HepG2 (cell line): ENCODE measurements around the gene LMX1B. TPM values are rescaled to one million over a fixed set of nuclear protein-coding genes. Genes with fewer than 3 reads are reported as not detected.

Experiments
- ATAC-seq: fragments of 200-7000 bp; cut with Tn5 transposase; 3 replicates; pipeline ENCODE4 v1.9.1; 2020; ENCODE audit warnings: mild to moderate bottlenecking, moderate library complexity
- BruUV-seq: library from RNA; stranded (reverse); fragments of 400-500 nt; replicated peaks from 2 replicates; lab custom pipeline; 2021; lab: Mats Ljungman, UMichigan
- CTCF ChIA-PET: fragments of 300-600 bp; formaldehyde crosslinking; extraction: SDS; loops from one replicate; lab custom pipeline; 2021; ENCODE audit warnings: low total read pairs, inconsistent platforms, low intra/inter-chr PET ratio; lab: Yijun Ruan, JAX
- POLR2A ChIA-PET: fragments of 350-600 bp; sonication (Branson Sonifier 250); formaldehyde crosslinking; loops from one replicate; lab custom pipeline; 2020; ENCODE audit warnings: antibody characterized with exemption, inconsistent platforms; lab: Yijun Ruan, JAX
- DNase-seq: peaks from one replicate; pipeline ENCODE4 v3.0.0-alpha.2; 2015; ENCODE audit warnings: low spot score
- FAIRE-seq: peaks from 3 replicates; lab custom pipeline; 2011; peaks lifted over from hg19 to GRCh38; lab: Jason Lieb, UNC
- H2AFZ ChIP-seq: one replicate; pipeline ENCODE4 v1.6.1; 2011; ENCODE audit warnings: low read length, inconsistent platforms
- H3K27ac ChIP-seq: fragments of 300-600 bp; 3 replicates; pipeline ENCODE4 v1.8.0; 2011; ENCODE audit warnings: mixed run types, mild to moderate bottlenecking, mixed read lengths, low read length, inconsistent platforms; ENCODE audit not compliant: insufficient read depth; ENCODE audit errors: extremely low read length
- H3K27me3 ChIP-seq, 2 experiments: fragments of 200-600 bp in 1 of 2; 2 replicates in 1 of 2; 3 replicates in 1 of 2; pipeline versions ENCODE4 v1.6.0 to v1.8.0; 2011; ENCODE audit warnings: low read length in 2 of 2, mild to moderate bottlenecking in 2 of 2, moderate library complexity in 2 of 2, inconsistent platforms in 1 of 2; ENCODE audit not compliant: insufficient read depth in 2 of 2, control insufficient read depth in 1 of 2
- H3K36me3 ChIP-seq, 2 experiments: fragments of 200-600 bp in 1 of 2; replicated peaks in 1 of 2; 2 replicates in 1 of 2; 3 replicates in 1 of 2; pipeline versions ENCODE4 v1.5.1 to v1.8.0; 2011; ENCODE audit warnings: low read length in 2 of 2, inconsistent platforms in 1 of 2; ENCODE audit not compliant: insufficient read depth in 2 of 2, control insufficient read depth in 1 of 2
- H3K4me1 ChIP-seq: 2 replicates; pipeline ENCODE4 v1.5.1; 2012; ENCODE audit warnings: low read length, inconsistent platforms; ENCODE audit not compliant: insufficient read depth
- H3K4me2 ChIP-seq: 2 replicates; pipeline ENCODE4 v1.6.0; 2011; ENCODE audit warnings: low read depth, low read length, inconsistent platforms
- H3K4me3 ChIP-seq, 3 experiments: fragments of 200-600 bp in 1 of 3; sonication (generic), shearing (Covaris generic) in 1 of 3; replicated peaks in 1 of 3; 2 replicates each; pipeline ENCODE4 v1.5.1; 2011 to 2016; ENCODE audit warnings: low read length in 3 of 3, inconsistent platforms in 2 of 3, low read depth in 2 of 3, mild to moderate bottlenecking in 2 of 3, control low read depth in 1 of 3, mixed read lengths in 1 of 3; ENCODE audit not compliant: insufficient read depth in 1 of 3
- H3K79me2 ChIP-seq: one replicate; pipeline ENCODE4 v1.6.1; 2011; ENCODE audit warnings: low read length, inconsistent platforms; ENCODE audit not compliant: insufficient read depth
- H3K9ac ChIP-seq: 2 replicates; pipeline ENCODE4 v1.6.0; 2011; ENCODE audit warnings: mild to moderate bottlenecking, low read depth, low read length, inconsistent platforms; ENCODE audit not compliant: insufficient read depth
- H3K9me3 ChIP-seq: 2 replicates; pipeline ENCODE4 v1.5.1; 2012; ENCODE audit warnings: mild to moderate bottlenecking, low read length
- H4K20me1 ChIP-seq: 2 replicates; pipeline ENCODE4 v1.6.0; 2011; ENCODE audit warnings: inconsistent platforms, mild to moderate bottlenecking, low read length, moderate library complexity; ENCODE audit not compliant: insufficient read depth
- EZH2 ChIP-seq: conservative IDR thresholded peaks from 2 replicates; pipeline ENCODE4 v1.6.1; 2012; ENCODE audit warnings: mild to moderate bottlenecking, low read depth, low read length, moderate library complexity
- RXRA ChIP-seq: sonication (generic); formaldehyde crosslinking; IDR thresholded peaks from 2 replicates; pipeline ENCODE4 v1.5.1; 2020; ENCODE audit warnings: missing genetic modification reagents
- TAF15 ChIP-seq: fragments of 200-400 bp; formaldehyde crosslinking; IDR thresholded peaks from one replicate; pipeline ENCODE4 v1.6.1; 2018; ENCODE audit warnings: mild to moderate bottlenecking, low read depth, low read length; ENCODE audit not compliant: poor library complexity, severe bottlenecking
- ZFP36L2 ChIP-seq: sonication (generic); formaldehyde crosslinking; IDR thresholded peaks from 2 replicates; pipeline ENCODE4 v1.4.0; 2020; ENCODE audit warnings: missing genetic modification reagents
- ZFX ChIP-seq: sonication (generic); formaldehyde crosslinking; IDR thresholded peaks from 2 replicates; pipeline ENCODE4 v1.4.0; 2020; ENCODE audit warnings: mild to moderate bottlenecking, low read depth, missing genetic modification reagents, moderate library complexity
- ZNF777 ChIP-seq: sonication (generic); formaldehyde crosslinking; IDR thresholded peaks from 2 replicates; pipeline ENCODE4 v1.4.0; 2020; ENCODE audit warnings: missing genetic modification reagents
- WGBS: methylation state at CpG from one replicate; pipeline ENCODE4 v1.1.6; 2017; ENCODE audit warnings: low lambda C conversion rate; 5-methylcytosine and 5-hydroxymethylcytosine counted together
- in situ Hi-C: cut with HindIII; loops from 2 replicates; pipeline ENCODE4 v1.10.0; 2017; ENCODE audit warnings: low pct_unique_long_range_greater_than_20kb; ENCODE audit not compliant: extremely low pct_ligation_motif_present
- intact Hi-C: fragments of 100-400 bp; cut with micrococcal nuclease; formaldehyde crosslinking; loops from one replicate; pipeline ENCODE4 v1.10.0; 2022; ENCODE audit not compliant: unreplicated experiment
- polyA plus RNA-seq, 8 experiments: library from polyadenylated mRNA; depleted of rRNA in 3 of 8; stranded (reverse) in 7 of 8; unstranded in 1 of 8; fragments of >200 nt; fragmentation: Illumina TruSeq in 4 of 8; extraction: Trizol in 4 of 8; gene quantifications; 2 replicates each; pipeline versions ENCODE4 v1.2.1 to v1.2.3, GENCODE V29; 2011 to 2016; ENCODE audit warnings: low read depth in 4 of 8, missing spikeins in 1 of 8, mixed read lengths in 1 of 8; ENCODE audit not compliant: insufficient read depth in 1 of 8
- total RNA-seq, 5 experiments: library from RNA; depleted of rRNA; stranded (reverse); fragments of >200 nt; fragmentation: Illumina TruSeq; extraction: Trizol; gene quantifications; 2 replicates each; pipeline ENCODE4 v1.2.3, GENCODE V29; 2016; ENCODE audit warnings: low read depth in 1 of 5
- TF ChIP-seq, protein P1 (sequence below): sonication (generic); formaldehyde crosslinking; IDR thresholded peaks from 2 replicates; pipeline ENCODE4 v1.4.0; 2020; ENCODE audit warnings: missing genetic modification reagents

Gene LMX1B
- total and polyA plus RNA-seq, 2 of the 13 experiments (the other 11 are each of a cell fraction or from before 2014, with no cell fraction given): not detected

DNA sequence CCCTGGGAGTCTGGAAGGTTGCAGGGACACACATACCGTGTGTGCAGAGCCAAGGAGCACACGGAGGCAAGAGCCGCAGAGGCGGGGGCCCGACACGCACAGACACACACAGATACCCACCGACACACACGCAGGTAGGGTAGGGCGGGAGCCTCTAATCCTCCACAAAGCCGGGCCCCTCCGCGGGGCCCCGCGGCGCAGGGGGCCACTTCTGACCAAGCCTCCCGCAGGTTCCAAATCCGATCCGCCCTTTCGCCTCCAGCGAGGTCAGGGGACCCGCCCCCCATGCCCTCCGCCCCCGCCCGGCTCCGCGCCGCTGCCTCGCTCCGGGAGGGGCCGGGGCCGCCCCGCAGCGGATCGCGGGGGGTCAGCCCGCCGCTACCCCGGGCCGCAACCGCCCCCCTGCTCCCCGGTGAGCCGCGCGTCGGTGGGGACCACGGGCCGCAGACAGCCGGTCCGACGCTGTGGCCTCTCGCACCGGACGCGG lies 1.4 kb upstream of the LMX1B start:
- Histone ChIP-seq H2AFZ (no peak overlapping the region), H3K4me2 (peak overlapping the region; percentile 51), H3K36me3 (no peaks in the 10 kb centered on the region), H3K79me2 (no peaks in the 10 kb centered on the region), H3K4me1 (peaks cover 51% of the 10 kb centered on the region), H3K27ac (no peak overlapping the region), H3K27me3 (peaks cover 39 to 89% of the 10 kb centered on the region in 2 experiments), H3K9ac (no peak overlapping the region), H3K9me3 (no peaks in the 10 kb centered on the region), H4K20me1 (peaks cover 5% of the 10 kb centered on the region; the same call in 1 of the 2 replicates), H3K4me3 (peak overlapping the region in 1 of 3 experiments; percentile 52; a peak in 2 of 6 replicates)
- ChIA-PET CTCF (no interaction called here), POLR2A (no interaction called here)
- BruUV-seq: no TSS peak
- FAIRE-seq (no peak), ATAC-seq (peak; percentile 12), DNase-seq (no peak)
- WGBS: no CpG with 5 or more reads among the region's 54 CpGs
- in situ Hi-C loops: loop anchor here (5.0 kb wide), 2 partner anchors 80 to 170 kb away; no protein-coding TSS in a partner anchor
- TF ChIP-seq TAF15: no peak
- TF ChIP-seq EZH2: peak; percentile 98; the same call in 1 of the 2 replicates
- no peak for TF ChIP-seq ZFP36L2 (CRISPR knock-in tag)
- intact Hi-C loops: loop anchor here (5.0 kb wide), 2 partner anchors 50 to 170 kb away; no protein-coding TSS in a partner anchor

GRCh38 chr9:126612813-126613641 lies 701 bp upstream of the LMX1B start:
- FAIRE-seq: no peak
- ChIA-PET POLR2A (no interaction called here), CTCF (no interaction called here)
- no TSS peak for BruUV-seq
- intact Hi-C loops (loop anchor here (5.0 kb wide), 2 partner anchors 49 to 169 kb away; no protein-coding TSS in a partner anchor), in situ Hi-C loops (loop anchor here (5.0 kb wide), 2 partner anchors 79 to 169 kb away; no protein-coding TSS in a partner anchor)
- Histone ChIP-seq H3K4me2 (peak overlapping the region; percentile 51), H3K4me3 (peak overlapping the region in 1 of 3 experiments; percentile 52; a peak in 4 of 6 replicates), H3K9ac (no peak overlapping the region), H3K9me3 (no peaks in the 10 kb centered on the region), H2AFZ (no peak overlapping the region), H3K27ac (no peak overlapping the region), H3K4me1 (peaks cover 51% of the 10 kb centered on the region), H3K79me2 (no peaks in the 10 kb centered on the region), H3K36me3 (no peaks in the 10 kb centered on the region), H3K27me3 (peaks cover 39 to 89% of the 10 kb centered on the region in 2 experiments), H4K20me1 (peaks cover 5% of the 10 kb centered on the region; the same call in 1 of the 2 replicates)
- ATAC-seq: no peak
- DNase-seq: no peak
- 10% methylated on average over 44 of the region's 68 CpGs for WGBS
- TF ChIP-seq, protein P1, sequence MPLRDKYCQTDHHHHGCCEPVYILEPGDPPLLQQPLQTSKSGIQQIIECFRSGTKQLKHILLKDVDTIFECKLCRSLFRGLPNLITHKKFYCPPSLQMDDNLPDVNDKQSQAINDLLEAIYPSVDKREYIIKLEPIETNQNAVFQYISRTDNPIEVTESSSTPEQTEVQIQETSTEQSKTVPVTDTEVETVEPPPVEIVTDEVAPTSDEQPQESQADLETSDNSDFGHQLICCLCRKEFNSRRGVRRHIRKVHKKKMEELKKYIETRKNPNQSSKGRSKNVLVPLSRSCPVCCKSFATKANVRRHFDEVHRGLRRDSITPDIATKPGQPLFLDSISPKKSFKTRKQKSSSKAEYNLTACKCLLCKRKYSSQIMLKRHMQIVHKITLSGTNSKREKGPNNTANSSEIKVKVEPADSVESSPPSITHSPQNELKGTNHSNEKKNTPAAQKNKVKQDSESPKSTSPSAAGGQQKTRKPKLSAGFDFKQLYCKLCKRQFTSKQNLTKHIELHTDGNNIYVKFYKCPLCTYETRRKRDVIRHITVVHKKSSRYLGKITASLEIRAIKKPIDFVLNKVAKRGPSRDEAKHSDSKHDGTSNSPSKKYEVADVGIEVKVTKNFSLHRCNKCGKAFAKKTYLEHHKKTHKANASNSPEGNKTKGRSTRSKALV (CRISPR knock-in tag): peak; percentile 31; the same call in 1 of the 2 replicates
- TF ChIP-seq RXRA (CRISPR knock-in tag): no peak
- TF ChIP-seq ZFX (CRISPR knock-in tag): 0 out of 2 replicates have a peak, but pooled peaks have one; percentile 15
- peak; percentile 23; the same call in 1 of the 2 replicates for TF ChIP-seq ZNF777 (CRISPR knock-in tag)
